Endothelial cell (in vitro differentiated cells): ENCODE data around the gene HPN. TPM values are rescaled to one million over a fixed set of nuclear protein-coding genes. Genes with fewer than 3 reads are reported as not detected.
"Not testable (repeated sequence)": the region's sequence is repeated elsewhere in the genome, so short reads cannot be mapped to it uniquely, and the experiment has no call there.

Source experiments
- DNase-seq: peaks from one replicate; pipeline ENCODE4 v3.0.0; 2021; ENCODE audit warnings: low spot score
- H3K27ac Mint-ChIP-seq: one replicate; pipeline ENCODE4 v1.8.0; 2021; ENCODE audit warnings: mixed read lengths, inconsistent platforms; ENCODE audit not compliant: unreplicated experiment
- H3K27me3 Mint-ChIP-seq: one replicate; pipeline ENCODE4 v1.8.0; 2021; ENCODE audit warnings: mild to moderate bottlenecking, moderate library complexity, mixed read lengths, inconsistent platforms; ENCODE audit not compliant: unreplicated experiment
- H3K36me3 Mint-ChIP-seq: one replicate; pipeline ENCODE4 v1.8.0; 2021; ENCODE audit warnings: mild to moderate bottlenecking, low read depth, mixed read lengths, inconsistent platforms; ENCODE audit not compliant: unreplicated experiment
- H3K4me1 Mint-ChIP-seq: one replicate; pipeline ENCODE4 v1.8.0; 2021; ENCODE audit warnings: mild to moderate bottlenecking, mixed read lengths, inconsistent platforms; ENCODE audit not compliant: unreplicated experiment
- H3K4me3 Mint-ChIP-seq: one replicate; pipeline ENCODE4 v1.8.0; 2021; ENCODE audit warnings: mild to moderate bottlenecking, mixed read lengths, inconsistent platforms; ENCODE audit not compliant: unreplicated experiment
- H3K9me3 Mint-ChIP-seq: one replicate; pipeline ENCODE4 v1.8.0; 2021; ENCODE audit warnings: mixed read lengths, inconsistent platforms; ENCODE audit not compliant: unreplicated experiment
- total RNA-seq: library from RNA; stranded (reverse); fragmentation: NEBNext Ultra II Directional; extraction: Animal tissue kit (Norgen Biotek cat#: 25700); gene quantifications from one replicate; pipeline ENCODE4 v1.2.1, GENCODE V29; 2021; ENCODE audit not compliant: unreplicated experiment
- TF ChIP-seq, protein P1 (sequence below): fragments of 200-600 bp; sonication (generic); IDR thresholded peaks from one replicate; pipeline ENCODE4 v1.5.0; 2021; ENCODE audit warnings: antibody characterized with exemption; ENCODE audit not compliant: unreplicated experiment

HPN gene
- total RNA-seq, 1 donor from 2014 or later = 1.3 TPM

DNA sequence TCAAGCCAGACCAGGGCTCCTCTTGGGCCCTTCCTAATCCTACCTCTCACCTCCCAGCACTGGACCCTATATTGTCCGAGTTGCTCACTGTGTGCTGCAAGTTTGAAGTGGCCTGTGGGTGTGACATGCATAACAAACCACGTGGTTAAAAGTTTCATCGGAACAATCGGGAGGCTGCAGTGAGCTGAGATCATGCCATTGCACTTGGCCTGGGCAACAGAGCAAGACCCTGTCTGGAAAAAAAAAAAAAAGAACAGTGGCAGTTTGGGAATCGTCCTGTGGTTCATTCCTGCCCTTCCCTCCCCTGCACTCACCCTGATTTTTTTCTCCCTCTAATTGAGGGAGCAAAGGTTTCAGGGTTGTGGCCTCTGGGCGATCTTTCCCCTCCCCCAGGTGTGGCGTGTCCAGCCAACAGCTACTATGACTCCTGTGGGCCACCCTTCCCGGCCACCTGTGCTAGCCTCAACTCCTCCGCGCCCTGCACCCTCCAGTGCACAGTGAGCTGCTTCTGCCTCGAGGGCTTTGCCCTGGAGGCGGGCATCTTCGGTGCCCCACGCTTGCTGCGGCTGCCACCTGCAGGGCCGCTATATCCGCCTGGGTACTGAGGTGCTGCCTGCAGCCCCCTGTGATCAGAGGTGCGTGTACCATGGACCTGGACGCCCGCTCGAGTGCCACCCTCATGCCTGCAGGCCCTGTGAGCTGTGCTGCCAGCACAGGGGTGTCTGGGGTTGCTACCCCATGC lies 57.8 kb downstream of the HPN start:
- TF ChIP-seq, protein P1, sequence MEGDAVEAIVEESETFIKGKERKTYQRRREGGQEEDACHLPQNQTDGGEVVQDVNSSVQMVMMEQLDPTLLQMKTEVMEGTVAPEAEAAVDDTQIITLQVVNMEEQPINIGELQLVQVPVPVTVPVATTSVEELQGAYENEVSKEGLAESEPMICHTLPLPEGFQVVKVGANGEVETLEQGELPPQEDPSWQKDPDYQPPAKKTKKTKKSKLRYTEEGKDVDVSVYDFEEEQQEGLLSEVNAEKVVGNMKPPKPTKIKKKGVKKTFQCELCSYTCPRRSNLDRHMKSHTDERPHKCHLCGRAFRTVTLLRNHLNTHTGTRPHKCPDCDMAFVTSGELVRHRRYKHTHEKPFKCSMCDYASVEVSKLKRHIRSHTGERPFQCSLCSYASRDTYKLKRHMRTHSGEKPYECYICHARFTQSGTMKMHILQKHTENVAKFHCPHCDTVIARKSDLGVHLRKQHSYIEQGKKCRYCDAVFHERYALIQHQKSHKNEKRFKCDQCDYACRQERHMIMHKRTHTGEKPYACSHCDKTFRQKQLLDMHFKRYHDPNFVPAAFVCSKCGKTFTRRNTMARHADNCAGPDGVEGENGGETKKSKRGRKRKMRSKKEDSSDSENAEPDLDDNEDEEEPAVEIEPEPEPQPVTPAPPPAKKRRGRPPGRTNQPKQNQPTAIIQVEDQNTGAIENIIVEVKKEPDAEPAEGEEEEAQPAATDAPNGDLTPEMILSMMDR = no peak
- Mint-ChIP-seq H3K9me3 (no peaks in the 10 kb centered on the region), H3K36me3 (no peaks in the 10 kb centered on the region)

GRCh38 chr19:35099897-35100275 lies 58.4 kb downstream of the HPN start:
- Mint-ChIP-seq H3K27ac (no peak overlapping the region), H3K4me3 (no peak overlapping the region), H3K36me3 (no peaks in the 10 kb centered on the region), H3K4me1 (no peaks in the 10 kb centered on the region), H3K9me3 (no peaks in the 10 kb centered on the region), H3K27me3 (peaks cover 14% of the 10 kb centered on the region)
- no peak for DNase-seq
- TF ChIP-seq, protein P1 = no peak

More for the DNA sequence above, 57.8 kb downstream of the HPN start:
- Mint-ChIP-seq H3K4me1 (no peaks in the 10 kb centered on the region), H3K4me3 (no peak overlapping the region), H3K27me3 (peaks cover 16% of the 10 kb centered on the region), H3K27ac (no peak overlapping the region)
- DNase-seq = no peak

DNA sequence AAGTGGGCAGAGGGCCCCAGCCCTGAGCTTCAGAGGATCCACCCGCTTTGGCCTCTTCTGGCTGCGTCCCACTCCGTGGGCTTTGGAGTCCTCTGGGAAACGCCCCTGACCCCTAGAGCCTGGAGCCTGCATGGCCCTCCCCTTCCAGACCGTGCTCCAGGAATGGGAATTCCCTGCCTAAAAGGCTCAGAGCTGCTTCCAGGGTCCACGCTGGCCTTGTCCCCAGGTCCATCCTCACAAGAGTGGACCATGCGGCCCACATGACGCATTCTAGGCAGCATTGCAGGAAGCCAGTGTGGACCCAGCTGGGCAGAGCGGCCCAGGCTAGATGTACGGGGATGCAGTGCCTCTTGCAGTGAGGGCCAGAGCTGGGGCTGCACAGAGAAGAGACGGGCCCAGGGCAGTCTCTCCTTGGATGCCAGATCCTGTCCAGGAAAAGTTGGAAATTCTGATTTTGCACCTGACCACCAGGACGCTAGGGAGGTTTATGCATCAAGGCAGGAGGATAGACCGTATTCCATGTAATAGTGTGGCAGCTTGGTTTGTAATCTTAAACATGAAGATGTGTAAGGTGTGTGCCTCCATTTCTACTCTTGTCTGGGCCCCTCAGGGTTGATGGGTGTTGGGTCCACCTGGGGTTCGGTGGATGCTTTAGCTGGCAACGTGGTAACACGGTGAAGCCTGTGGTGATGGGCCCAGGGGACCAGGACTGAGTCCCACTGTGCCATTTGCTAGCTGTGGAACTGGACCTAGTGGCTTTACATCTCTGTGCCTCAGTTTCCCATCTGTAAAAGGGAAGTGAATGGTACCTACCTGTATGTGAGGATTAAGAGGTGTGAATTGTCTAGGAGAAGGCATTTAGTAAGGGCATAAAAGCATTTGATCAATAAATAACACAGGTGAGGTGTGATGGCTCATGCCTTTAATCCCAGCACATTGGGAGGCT lies 59.3 kb downstream of the HPN start:
- Mint-ChIP-seq H3K4me1 (no peaks in the 10 kb centered on the region), H3K4me3 (no peak overlapping the region), H3K9me3 (no peaks in the 10 kb centered on the region), H3K36me3 (no peaks in the 10 kb centered on the region), H3K27ac (no peak overlapping the region), H3K27me3 (peaks cover 10% of the 10 kb centered on the region)
- DNase-seq = no peak
- TF ChIP-seq, protein P1 = no peak

DNA sequence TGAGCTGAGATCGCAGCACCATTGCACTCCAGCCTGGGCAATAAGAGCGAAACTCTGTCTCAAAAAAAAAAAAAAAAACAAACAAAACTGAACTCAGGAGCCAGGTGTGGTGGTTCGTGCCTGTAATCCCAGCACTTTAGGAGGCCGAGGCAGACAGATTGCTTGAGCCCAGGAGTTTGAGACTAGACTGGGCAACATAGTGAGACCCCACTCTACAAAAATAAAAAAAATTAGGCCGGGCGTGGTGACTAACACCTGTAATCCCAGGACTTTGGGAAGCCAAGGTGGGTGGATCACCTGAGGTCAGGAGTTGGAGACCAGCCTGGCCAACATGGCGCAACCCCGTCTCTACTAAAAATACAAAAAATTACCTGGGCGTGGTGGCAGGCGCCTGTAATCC lies 60.4 kb downstream of the HPN start:
- not testable (repeated sequence) for H3K4me3 Mint-ChIP-seq, H3K4me1 Mint-ChIP-seq, H3K9me3 Mint-ChIP-seq, H3K36me3 Mint-ChIP-seq, H3K27ac Mint-ChIP-seq, DNase-seq
- H3K27me3 Mint-ChIP-seq = peaks cover 10% of the 10 kb centered on the region

DNA sequence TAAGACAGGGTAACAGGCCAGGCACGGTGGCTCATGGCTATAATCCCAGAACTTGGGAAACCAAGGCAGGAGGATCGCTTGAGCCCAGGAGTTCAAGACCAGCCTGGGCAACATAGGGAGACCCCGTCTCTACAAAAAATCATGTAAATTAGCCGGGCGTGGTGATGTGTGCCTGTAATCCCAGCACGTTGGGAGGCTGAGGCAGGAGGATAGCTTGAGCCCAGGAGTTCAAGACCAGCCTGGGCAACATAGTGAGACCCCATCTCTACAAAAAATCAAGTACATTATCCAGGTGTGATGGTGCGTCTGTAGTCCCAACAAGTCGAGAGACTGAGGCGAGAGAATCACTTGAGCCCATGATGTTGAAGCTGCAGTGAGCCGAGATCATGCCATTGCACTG lies 62.1 kb downstream of the HPN start:
- H3K36me3 Mint-ChIP-seq, DNase-seq, H3K4me1 Mint-ChIP-seq, H3K9me3 Mint-ChIP-seq, H3K27ac Mint-ChIP-seq: not testable (repeated sequence)
- peak overlapping the region; percentile 38 for H3K4me3 Mint-ChIP-seq
- peaks cover 11% of the 10 kb centered on the region for H3K27me3 Mint-ChIP-seq
